ENCODE results near the gene SPATC1L.

SPATC1L gene

DNA sequence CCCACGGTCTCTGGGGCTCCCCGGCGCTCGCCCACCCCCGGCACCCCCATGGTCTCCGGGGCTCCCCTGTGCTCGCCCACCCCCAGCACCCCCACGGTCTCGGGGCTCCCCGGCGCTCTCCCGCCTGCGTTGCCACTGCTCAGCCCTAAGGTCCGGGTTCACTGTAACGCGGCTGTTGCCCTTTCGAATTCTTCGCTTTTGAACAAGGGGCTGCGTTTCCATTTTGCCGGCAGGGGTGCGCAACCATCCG lies 23.7 kb downstream of the SPATC1L start:
- Histone ChIP-seq H3K4me1 (ENCODE audit: control insufficient read depth in 1 of 2, insufficient read depth in 1 of 2, low read depth in 1 of 2, low read length in 1 of 2) (no peaks in the 10 kb centered on the region), H3K27me3 (peaks cover 20% of the 10 kb centered on the region), H3K9me3 (no peaks in the 10 kb centered on the region), H3K4me3 (ENCODE audit: low read depth in 1 of 2, low read length in 1 of 2) (no peak overlapping the region), H3K27ac (no peak overlapping the region), H3K36me3 (no peaks in the 10 kb centered on the region)
- TF ChIP-seq, protein P1, sequence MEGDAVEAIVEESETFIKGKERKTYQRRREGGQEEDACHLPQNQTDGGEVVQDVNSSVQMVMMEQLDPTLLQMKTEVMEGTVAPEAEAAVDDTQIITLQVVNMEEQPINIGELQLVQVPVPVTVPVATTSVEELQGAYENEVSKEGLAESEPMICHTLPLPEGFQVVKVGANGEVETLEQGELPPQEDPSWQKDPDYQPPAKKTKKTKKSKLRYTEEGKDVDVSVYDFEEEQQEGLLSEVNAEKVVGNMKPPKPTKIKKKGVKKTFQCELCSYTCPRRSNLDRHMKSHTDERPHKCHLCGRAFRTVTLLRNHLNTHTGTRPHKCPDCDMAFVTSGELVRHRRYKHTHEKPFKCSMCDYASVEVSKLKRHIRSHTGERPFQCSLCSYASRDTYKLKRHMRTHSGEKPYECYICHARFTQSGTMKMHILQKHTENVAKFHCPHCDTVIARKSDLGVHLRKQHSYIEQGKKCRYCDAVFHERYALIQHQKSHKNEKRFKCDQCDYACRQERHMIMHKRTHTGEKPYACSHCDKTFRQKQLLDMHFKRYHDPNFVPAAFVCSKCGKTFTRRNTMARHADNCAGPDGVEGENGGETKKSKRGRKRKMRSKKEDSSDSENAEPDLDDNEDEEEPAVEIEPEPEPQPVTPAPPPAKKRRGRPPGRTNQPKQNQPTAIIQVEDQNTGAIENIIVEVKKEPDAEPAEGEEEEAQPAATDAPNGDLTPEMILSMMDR (IDR thresholded peaks at IDR 0.05), result no peak

DNA sequence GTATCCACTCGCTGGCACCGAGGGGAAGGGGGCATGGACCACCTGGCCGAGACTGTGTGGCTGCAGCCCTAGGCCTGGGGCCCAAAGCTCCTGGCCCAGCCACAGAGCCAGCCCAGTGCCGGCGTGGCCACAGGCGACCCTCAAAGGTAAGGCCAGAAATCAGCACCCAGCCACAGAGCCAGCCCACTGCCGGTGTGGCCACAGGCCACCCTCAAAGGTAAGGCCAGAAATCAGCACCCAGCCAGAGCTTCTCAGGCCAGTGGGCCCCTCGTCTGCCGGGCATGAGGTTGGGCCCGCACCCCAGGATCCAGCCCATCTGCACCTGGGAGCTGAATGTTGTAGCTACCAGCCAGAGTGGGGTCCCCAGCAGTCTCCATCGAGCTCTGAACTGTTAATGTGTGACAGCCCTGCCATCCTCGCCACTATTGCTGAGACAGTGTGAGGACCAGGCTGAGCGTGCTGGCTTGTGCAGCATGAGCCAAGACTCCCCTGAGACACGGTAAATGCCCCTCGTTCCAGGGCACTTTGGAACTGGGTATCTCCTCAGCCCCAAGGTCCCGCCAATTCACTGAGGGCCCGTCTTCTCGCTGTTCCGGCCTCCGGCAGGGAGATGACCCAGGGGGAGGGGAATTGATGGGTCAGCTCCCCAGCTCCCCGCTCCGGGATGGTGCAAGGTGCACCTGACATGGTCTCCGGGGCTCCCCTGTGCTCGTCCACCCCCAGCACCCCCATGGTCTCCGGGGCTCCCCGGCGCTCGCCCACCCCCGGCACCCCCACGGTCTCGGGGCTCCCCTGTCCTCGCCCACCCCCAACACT lies 24.2 kb downstream of the SPATC1L start:
- TF ChIP-seq, protein P1 (IDR thresholded peaks at IDR 0.05), result no peak
- no peaks in the 10 kb centered on the region for H3K9me3 ChIP-seq
- no peaks in the 10 kb centered on the region for H3K4me1 ChIP-seq (ENCODE audit: control insufficient read depth in 1 of 2, insufficient read depth in 1 of 2, low read depth in 1 of 2, low read length in 1 of 2)
- peaks cover 20% of the 10 kb centered on the region for H3K27me3 ChIP-seq
- H3K36me3 ChIP-seq, result no peaks in the 10 kb centered on the region
- H3K27ac ChIP-seq, result no peak overlapping the region
- no peak overlapping the region for H3K4me3 ChIP-seq (ENCODE audit: low read depth in 1 of 2, low read length in 1 of 2)

DNA sequence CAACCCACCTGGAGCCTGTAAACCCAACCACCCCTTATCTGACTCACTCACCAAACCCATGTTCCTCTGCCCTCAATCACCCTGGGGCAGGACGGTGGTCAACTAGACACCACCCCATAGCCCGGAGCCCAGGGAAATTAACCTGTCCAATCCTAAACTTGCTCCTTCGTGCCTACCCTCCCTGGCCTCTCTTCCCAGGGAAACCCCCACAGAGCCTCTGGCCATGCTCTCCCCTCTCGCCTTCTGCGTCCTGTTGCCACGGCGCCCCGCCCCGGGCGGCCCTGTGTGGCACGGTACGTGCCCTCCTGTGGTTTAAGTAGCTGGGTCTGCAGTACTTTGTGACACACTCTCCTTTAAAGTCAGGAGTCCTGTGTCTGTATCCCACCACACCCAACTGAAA lies 24.9 kb downstream of the SPATC1L start:
- Histone ChIP-seq H3K4me1 (ENCODE audit: control insufficient read depth in 1 of 2, insufficient read depth in 1 of 2, low read depth in 1 of 2, low read length in 1 of 2) (no peaks in the 10 kb centered on the region), H3K9me3 (no peaks in the 10 kb centered on the region), H3K27ac (no peak overlapping the region), H3K4me3 (ENCODE audit: low read depth in 1 of 2, low read length in 1 of 2) (no peak overlapping the region), H3K27me3 (peaks cover 20% of the 10 kb centered on the region), H3K36me3 (no peaks in the 10 kb centered on the region)
- TF ChIP-seq, protein P1 (IDR thresholded peaks at IDR 0.05), result no peak

DNA sequence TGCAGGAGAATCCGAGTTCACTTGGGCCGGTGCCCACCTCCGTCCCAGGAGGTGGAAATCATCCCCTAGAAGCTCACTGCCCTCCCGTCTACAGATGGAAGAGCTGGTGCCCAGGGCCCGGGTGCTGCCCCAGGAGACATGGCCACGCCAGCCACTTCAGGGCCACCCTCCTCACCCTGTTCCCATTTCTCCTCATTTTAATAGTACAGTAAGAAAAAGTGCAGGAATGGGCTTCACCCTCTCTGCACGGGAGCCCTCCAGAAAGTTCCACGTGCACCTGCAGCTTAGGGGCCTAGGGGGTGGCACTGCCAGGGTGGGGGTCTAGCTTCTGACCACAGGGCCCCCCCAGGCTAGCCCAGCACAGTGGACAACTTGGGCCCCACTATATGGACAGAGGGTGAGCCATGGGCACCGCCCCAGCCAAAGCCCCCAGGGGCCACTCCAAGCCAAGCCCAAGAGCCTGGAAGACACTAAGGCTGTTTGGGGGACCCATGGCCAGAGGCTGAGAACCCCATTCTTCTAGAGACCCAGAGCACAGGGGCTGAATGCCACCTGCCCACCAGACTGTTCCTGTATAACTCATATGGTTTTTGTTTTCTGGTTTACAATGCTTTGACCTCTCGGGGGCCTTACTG lies 25.5 kb downstream of the SPATC1L start:
- Histone ChIP-seq H3K4me1 (ENCODE audit: control insufficient read depth in 1 of 2, insufficient read depth in 1 of 2, low read depth in 1 of 2, low read length in 1 of 2) (no peaks in the 10 kb centered on the region), H3K27me3 (peaks cover 20% of the 10 kb centered on the region), H3K27ac (no peak overlapping the region), H3K4me3 (ENCODE audit: low read depth in 1 of 2, low read length in 1 of 2) (no peak overlapping the region), H3K36me3 (no peaks in the 10 kb centered on the region), H3K9me3 (no peaks in the 10 kb centered on the region)
- TF ChIP-seq, protein P1 (IDR thresholded peaks at IDR 0.05), result no peak

DNA sequence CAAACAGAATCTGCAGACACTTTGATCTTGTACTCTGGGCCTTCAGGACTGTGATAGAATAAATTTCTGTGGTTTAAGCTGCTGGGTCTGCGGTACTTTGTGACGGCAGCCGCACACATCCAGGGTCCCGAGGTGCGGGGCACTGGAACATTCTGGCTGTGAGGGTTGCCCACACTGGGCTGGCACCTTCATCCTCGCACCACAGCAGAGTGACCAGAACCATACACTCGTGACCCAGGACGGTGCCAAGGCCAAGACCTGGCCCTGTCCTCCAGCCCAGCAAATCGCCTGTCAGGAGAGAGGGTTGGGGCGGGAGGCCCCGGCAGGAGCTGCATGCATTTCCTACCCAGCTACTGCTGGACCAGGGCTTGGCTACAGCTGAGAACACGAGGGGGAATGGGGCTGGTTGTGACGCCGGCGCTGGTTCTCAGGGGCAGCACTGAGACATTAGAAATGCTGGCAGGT lies 26.2 kb downstream of the SPATC1L start:
- Histone ChIP-seq H3K36me3 (no peaks in the 10 kb centered on the region), H3K27ac (no peak overlapping the region), H3K4me1 (ENCODE audit: control insufficient read depth in 1 of 2, insufficient read depth in 1 of 2, low read depth in 1 of 2, low read length in 1 of 2) (peaks cover 0 to 4% of the 10 kb centered on the region in 2 experiments), H3K9me3 (no peaks in the 10 kb centered on the region), H3K4me3 (ENCODE audit: low read depth in 1 of 2, low read length in 1 of 2) (no peak overlapping the region), H3K27me3 (peaks cover 20% of the 10 kb centered on the region)
- TF ChIP-seq, protein P1 (IDR thresholded peaks at IDR 0.05), result no peak

All from neutrophil (primary cell).